Caki2 (cell line): ENCODE data around the gene PPIL1. TPM values are rescaled to one million over a fixed set of nuclear protein-coding genes. Genes with fewer than 3 reads are reported as not detected.
"Not testable (repeated sequence)": the region's sequence is repeated elsewhere in the genome, so short reads cannot be mapped to it uniquely, and the experiment has no call there.

ENCODE experiments used
- DNase-seq: peaks from one replicate; pipeline ENCODE4 v3.0.0-alpha.2; 2015; ENCODE audit warnings: low read depth
- in situ Hi-C: cut with HindIII; loops from 2 replicates; pipeline ENCODE4 v1.10.0; 2016; ENCODE audit warnings: low sequenced_read_pairs, low pct_unique_long_range_greater_than_20kb, mixed read lengths
- total RNA-seq: library from RNA; depleted of rRNA; stranded (reverse); fragments of >200 nt; shearing (Covaris generic); gene quantifications from 2 replicates; pipeline ENCODE4 v1.2.3, GENCODE V29; 2014; ENCODE audit warnings: low replicate concordance

Gene PPIL1
- total RNA-seq, 1 experiment from 2014 or later, result 47.4 TPM

- DNase-seq, result no peak
Observed at GRCh38 chr6:36893976-36894932, 19.7 kb upstream of the PPIL1 start.

GRCh38 chr6:36891153-36891552 lies 16.6 kb upstream of the PPIL1 start:
- DNase-seq, in situ Hi-C loops: not testable (repeated sequence)

More at GRCh38 chr6:36893976-36894932, 19.7 kb upstream of the PPIL1 start:
- in situ Hi-C loops, result no loop called here

- in situ Hi-C loops, result no loop called here
Observed at GRCh38 chr6:36890112-36890663, 15.6 kb upstream of the PPIL1 start.

GRCh38 chr6:36888654-36889481 lies 14.3 kb upstream of the PPIL1 start:
- DNase-seq, result no peak
- in situ Hi-C loops, result no loop called here

More at GRCh38 chr6:36890112-36890663, 15.6 kb upstream of the PPIL1 start:
- no peak for DNase-seq

GRCh38 chr6:36888115-36888643 lies 13.6 kb upstream of the PPIL1 start:
- no peak for DNase-seq

GRCh38 chr6:36886950-36887618 lies 12.5 kb upstream of the PPIL1 start:
- no peak for DNase-seq
- in situ Hi-C loops, result no loop called here

More at GRCh38 chr6:36888115-36888643, 13.6 kb upstream of the PPIL1 start:
- in situ Hi-C loops, result no loop called here

GRCh38 chr6:36885461-36886401 lies 11.1 kb upstream of the PPIL1 start, which contains the start of gene C6orf89:
Gene C6orf89 (plus strand): TSS chr6:36885952. CDS start chr6:36899445, 13,493 bp downstream.
- in situ Hi-C loops, result no loop called here
- peak; percentile 93 for DNase-seq

- no peak for DNase-seq
- in situ Hi-C loops, result no loop called here
Observed at GRCh38 chr6:36884610-36885009, 10.0 kb upstream of the PPIL1 start.

- no peak for DNase-seq
- in situ Hi-C loops, result no loop called here
Observed at GRCh38 chr6:36875250-36875633, 639 bp upstream of the PPIL1 start.

GRCh38 chr6:36873612-36874442 lies 776 bp downstream of the PPIL1 start:
- in situ Hi-C loops, result no loop called here
- no peak for DNase-seq

- no peak for DNase-seq
- in situ Hi-C loops, result no loop called here
Observed at GRCh38 chr6:36873115-36873514, 1.5 kb downstream of the PPIL1 start.

GRCh38 chr6:36871686-36872085 lies 2.9 kb downstream of the PPIL1 start:
- in situ Hi-C loops, result no loop called here

GRCh38 chr6:36867471-36868224 lies 7.0 kb downstream of the PPIL1 start:
- in situ Hi-C loops, result no loop called here
- DNase-seq, result no peak

More at GRCh38 chr6:36871686-36872085, 2.9 kb downstream of the PPIL1 start:
- DNase-seq, result no peak

- in situ Hi-C loops, result no loop called here
- no peak for DNase-seq
Observed at GRCh38 chr6:36865835-36866234, 8.8 kb downstream of the PPIL1 start.
